Stimulated activated naive CD8-positive, alpha-beta T cell treated with anti-CD3 and anti-CD28 coated beads, Interleukin-15, Interleukin-2, amounts not matched to agents 100 U/mL and 50 U/mL, for 24 hours (primary cell): ENCODE data around the gene GIT2.
"Not testable (repeated sequence)": the region's sequence is repeated elsewhere in the genome, so short reads cannot be mapped to it uniquely, and the experiment has no call there.

ENCODE experiments used
- ATAC-seq: fragments of 150-1000 bp; cut with Tn5 transposase; one replicate; pipeline ENCODE4 v1.10.0; 2021
- DNase-seq: peaks from one replicate; pipeline ENCODE4 v3.0.0; 2021

Gene GIT2

DNA sequence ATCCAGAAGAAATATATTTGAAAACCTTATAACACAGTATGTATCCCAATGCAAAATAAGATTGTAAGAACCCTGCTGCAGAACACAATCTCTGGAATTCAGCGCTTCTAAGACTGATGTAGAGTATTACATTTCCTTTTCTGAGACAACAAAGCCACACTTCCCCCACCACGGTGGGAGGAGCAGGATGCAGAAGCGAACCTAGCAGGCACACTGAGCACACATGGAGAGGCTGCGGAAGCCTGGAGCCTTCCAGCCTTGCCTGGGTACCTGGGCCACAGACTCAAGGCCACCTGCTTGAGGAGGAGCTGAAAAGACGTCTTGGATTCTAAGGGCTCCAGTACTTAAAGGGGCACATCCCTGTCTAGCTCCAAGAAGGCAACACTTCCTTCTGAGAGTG, 49.7 kb downstream of the GIT2 start:
- ATAC-seq (no peak), DNase-seq (no peak)

DNA sequence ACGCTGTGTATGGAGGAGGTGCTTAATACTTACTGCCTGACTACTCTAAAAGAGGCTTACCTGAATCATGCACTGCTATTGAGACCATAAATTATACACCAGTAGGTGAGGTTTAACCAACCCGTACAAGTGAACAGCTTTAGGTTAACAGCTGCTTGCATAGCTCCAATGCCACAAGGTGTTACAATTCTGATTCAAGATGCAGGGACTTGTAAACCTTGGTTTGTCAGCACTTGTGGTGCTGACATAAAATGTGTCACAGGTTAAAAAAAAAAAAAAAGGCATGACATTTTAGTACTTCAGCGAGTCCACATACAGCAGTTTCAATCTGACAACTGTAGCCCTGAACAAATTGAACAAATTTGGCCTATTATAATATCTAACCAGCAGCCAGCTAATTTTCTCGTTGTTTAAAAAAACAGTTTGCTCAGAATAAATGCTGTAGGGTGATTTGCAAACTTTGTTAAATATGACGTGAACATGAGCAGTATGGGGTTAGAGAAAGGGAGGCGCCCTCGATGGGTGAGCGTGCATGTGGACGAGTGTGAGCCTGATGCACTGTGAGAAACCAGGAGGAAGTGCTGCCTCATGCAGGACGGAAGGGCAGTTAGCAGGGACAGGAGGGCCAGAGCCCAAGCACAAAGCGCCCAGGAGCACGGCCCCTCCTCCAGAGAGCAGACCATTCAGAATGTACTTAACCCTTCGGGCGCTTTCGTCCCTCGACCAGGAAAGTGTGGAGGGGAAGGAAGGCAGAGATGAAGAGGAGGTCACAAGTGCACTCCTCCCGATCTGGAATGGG, 51.4 kb downstream of the GIT2 start:
- DNase-seq (no peak), ATAC-seq (no peak)

DNA sequence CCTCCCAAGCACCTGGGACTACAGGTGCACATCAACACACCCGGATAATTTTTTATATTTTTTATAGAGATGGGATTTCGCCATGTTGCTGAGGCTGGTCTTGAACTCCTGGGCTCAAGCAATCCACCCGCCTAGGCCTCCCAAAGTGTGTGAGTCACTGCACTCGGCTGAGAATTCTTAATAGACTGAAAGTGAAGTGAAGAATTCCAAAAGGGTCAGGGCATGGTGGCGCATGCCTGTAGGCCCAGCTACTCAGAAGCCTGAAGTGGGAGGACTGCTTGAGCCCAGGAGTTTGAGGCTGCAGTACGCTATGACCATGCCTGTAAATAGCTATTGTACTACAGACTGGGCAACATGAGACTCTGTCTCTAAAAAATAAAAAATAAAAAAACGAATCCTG, 52.4 kb downstream of the GIT2 start:
- ATAC-seq (no peak), DNase-seq (no peak)

DNA sequence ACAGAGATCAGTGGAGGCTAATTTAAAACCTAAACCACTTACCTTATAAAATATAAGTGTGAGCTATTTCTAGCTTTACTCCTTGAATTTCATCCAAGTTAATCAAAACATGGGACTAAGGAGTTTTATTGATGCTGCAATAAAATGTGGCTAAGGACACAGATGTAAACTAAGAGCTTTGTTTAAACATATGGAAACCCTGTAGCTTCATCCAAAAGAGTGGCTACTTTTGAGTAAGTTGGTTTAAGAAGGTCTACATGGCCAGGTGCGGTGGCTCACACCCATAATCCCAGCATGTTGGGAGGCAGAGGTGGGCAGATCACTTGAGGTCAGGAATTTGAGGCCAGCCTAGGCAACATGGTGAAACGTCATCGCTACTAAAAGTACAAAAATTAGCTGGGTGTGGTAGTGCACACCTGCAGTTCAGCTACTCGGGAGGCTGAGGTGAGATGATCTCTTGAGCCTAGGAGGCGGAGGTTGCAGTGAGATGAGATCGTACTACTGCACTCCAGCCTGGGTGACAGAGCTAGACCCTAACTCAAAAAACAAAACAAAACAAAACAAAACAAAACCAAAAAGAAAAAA, 55.7 kb downstream of the GIT2 start:
- DNase-seq (no peak), ATAC-seq (no peak)

DNA sequence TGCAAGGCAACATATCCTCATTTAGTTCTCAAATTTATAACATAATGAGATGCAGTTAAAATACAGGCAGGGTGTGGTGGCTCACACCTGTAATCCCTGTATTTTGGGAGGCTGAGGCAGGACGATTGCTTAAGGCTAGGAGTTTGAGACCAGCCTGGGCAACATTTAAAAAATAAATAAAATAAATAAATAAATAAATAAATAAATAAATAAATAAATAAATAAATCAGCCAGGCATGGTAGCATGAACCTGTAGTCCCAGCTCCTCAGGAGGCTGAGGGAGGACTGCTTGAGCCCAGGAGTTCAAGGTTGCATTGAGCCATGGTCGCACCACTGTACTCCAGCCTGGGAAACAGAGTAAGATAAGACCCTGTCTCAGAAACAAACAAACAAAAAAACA, 56.7 kb downstream of the GIT2 start:
- ATAC-seq (no peak), DNase-seq (no peak)

DNA sequence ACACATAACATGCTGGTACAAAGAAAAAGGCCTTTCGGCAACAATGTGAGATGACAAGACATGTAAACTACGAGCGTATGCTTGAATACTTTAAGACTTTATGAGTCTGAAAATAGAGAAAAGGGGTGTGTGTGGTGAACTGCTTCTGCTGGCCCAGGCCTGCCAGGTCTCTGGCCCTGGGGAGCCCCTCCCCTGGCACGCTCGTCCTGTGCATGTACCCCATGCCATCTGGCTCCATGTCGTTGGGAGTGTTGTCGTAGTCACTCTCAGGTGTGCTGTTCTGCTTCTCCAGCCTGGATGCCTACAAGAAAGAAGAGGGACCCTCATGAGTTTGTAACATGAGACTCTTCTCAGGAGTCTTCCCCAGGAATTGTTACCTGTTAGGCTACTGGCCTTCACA, 57.2 kb downstream of the GIT2 start:
- no peak for ATAC-seq
- DNase-seq = no peak

DNA sequence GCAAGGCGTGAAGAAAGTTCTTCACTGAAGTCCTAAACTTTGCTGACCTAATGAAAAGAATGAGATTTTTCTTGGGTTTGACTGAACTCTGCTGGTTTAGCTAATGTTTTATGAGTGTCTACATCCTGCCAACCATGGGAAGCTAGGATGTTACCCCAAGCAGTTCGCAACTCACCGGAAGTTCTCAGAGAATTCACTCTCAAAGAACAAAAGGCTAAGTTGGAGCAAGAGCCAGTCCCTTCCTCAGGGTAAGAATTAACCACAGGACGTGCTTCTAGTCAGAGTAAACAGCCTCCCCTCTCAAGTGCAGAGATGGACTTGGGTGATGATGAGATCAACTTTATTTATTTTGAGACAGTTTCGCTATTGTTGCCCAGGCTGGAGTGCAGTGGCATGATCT, 58.8 kb downstream of the GIT2 start:
- DNase-seq = no peak
- no peak for ATAC-seq

DNA sequence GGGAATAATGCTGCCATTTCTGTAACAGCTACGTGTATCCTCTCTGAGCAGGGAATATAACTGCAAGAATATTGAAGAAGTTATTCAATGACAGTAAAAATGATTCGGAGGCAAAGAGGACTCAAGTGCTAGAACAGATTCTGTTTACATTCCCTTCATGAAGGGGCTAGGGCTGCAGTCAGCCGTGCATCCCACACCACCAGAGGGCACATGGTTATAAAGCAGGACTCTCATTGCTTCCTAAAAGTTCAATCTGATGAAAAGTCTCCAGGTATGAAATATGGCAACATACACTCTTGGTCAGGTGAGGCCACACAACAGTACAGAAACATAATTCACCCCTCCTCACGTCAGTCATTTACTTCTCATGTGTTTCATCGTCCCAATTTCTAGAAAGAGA, 62.1 kb downstream of the GIT2 start:
- no peak for ATAC-seq
- DNase-seq = no peak

DNA sequence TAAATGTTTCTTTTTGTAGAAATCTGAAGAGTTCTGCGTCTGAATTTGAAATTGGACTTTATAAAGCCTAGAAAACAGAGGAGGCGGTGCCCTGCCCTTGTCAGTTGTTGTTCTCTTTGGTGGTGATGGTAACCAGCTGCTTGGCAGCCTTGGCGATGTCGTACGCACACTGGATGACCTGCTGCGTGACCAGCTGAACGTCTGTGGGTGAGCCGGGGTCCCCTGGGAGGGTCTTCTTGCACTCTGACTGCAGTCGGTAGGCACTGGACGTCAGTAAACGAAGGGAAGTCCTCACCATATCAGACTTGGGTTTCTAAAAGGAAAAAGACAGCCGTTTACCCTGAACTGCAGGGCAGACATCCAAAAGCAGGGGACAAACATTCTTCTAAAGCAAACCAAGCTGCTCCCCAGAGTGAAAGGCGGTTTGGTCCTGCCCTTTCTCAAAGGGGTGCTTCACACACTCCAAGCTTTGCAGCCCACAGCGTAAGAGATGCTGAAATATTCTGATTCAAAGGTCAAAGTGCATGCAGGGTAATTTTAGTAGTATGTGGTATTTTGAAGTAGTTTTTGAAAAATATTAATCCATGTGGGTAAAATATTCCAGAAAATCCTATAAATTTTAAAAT, 63.2 kb downstream of the GIT2 start:
- ATAC-seq (no peak), DNase-seq (no peak)

DNA sequence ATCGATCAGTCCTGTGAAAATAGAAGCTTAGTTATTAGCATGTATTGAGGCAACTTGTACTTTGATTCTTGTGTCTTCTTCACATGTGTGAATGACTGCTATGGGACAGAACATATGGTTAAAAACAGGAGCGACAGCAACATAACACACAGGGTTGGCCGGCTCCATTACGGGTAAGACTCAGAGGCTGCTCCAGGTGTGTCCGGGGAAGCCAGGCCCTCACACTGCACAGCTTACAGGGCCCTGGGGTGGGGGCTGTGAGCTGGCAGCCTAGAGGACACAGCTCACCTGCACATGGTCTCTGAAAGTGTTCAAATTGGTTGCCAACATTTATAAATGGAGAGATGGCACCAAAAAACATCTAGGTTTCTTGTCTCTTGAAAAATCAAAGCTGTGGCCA, 65.0 kb downstream of the GIT2 start:
- no peak for ATAC-seq
- no peak for DNase-seq

DNA sequence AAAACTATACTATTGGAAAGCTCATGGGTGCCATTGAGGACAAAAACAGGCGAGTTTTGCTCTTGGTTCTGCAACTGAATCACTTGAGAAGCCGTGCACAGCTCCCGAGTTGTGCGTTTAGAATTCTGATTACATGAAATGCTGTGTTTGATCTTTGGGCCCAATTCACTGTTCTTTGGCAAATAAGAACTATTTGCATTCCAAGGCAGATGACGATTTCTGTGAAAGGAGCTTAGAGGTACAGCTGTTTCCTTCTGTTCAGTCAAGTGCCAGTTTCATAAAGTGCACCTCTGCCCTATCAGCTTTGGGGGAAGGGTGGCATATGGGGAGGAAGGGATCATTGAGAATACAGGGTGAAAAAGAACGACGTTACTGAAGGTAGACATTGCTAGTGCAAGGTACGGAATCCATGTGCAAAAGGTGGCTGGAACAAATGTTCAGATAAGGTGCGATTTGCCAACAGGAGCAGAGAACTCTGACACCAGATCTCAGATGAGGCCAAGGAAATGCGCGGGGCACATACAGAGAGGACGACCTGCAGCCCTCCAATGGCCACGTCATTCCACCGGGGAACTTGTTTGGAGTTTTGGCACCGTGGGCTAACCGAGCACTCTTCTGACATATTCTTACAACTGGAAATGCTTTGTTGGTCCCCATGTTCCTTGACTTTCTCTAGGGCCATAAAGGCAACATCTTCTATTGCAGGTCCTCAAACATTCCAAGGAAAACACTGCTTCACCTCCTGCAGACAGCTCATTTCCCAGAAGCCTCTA, 66.0 kb downstream of the GIT2 start:
- no peak for DNase-seq
- ATAC-seq = no peak

DNA sequence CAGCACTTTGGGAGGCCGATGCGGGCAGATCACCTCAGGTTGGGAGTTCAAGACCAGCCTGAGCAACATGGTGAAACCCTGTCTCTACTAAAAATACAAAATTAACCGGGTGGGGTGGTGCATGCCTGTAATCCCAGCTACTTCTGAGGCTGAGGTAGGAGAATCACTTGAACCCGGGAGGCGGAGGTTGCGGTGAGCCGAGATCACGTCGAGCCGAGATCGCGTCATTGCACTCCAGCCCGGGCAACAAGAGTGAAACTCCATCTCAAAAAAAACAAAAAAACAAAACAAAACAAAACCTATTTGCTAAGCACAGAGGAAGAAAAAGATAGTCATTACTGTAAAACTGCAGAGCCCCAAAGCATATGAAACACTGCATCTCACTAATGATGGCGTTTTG, 66.8 kb downstream of the GIT2 start:
- DNase-seq, ATAC-seq: not testable (repeated sequence)

DNA sequence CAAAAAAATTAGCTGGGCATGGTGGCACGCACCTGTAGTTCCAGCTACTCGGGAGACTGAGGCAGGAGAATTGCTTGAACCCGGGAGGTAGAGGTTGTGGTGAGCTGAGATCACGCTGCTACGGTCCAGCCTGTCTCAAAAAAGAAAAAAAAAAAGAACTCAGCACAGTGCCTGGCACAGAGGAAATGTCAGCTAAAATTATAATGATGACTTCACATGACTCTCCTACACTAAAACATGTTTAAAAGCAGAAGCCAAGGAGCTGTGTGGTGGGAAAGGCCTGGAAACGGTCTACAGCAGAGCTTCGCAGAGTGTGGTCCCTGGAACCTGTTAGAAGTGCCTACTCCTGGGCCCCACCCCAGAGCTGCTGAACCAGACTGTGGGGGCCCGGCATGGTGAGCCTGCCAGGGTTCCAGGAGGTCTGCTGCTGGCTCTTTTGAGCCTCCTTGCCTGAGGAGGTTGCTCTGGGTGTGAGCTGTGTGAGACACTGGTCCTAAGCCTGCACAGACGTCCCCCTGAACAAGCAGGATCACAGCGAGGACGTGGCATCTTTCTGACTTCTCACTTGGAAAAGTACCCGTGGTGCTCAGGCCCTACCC, 68.0 kb downstream of the GIT2 start:
- DNase-seq (no peak), ATAC-seq (no peak)

DNA sequence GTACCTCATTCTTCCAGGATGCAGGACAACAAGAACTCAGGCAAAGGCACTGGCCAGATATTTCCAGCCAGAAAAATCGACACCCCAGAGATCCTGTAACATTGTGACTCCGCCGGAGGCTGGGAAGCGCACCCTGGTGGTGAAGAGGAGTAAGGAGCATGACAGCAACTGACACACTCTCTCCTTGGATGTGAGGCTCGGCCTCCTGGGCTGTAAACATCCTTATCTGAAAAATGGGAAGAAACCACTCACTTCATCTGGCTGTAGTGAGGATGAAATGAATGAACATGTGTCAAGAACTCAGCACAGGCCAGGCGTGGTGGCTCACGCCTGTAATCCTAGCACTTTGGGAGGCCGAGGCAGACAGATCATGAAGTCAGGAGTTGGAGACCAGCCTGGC, 68.5 kb downstream of the GIT2 start:
- DNase-seq = peak; percentile 45
- peak; percentile 50 for ATAC-seq

DNA sequence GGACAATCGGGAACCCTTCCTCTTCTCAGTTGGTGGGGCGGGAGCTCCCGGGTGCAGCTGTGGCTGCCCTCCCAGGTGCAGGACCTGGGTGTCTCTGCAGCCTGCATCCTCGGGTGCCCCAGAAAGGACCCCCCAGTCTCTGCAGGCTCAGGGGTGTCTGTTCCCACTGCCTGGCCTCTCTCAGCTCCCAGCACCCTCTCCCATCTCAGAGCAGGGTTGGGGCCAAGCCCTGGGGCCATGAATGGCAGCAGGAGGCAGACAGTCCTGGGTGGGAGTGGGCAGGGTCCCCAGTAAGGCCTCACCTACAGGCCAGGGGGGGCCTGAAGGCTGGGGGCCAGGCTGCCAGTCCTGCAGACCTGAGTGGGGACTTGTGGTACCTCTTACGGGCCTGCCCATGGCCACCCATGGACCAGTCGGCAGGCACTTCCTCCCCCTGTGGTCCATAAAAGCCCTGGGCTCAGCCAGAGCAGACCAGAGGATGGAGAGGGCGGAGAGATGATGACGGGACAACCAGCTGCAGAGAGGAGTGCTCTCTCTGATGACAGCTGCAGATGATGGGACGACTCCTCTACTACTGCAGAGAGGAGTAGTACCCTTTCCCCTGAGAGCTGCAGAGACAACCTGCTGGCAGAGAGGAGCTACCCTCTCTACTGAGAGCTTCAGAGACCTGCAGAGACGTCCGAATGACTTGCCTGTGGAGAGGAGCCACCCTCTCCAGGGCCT, 69.5 kb downstream of the GIT2 start:
- DNase-seq = no peak
- no peak for ATAC-seq

DNA sequence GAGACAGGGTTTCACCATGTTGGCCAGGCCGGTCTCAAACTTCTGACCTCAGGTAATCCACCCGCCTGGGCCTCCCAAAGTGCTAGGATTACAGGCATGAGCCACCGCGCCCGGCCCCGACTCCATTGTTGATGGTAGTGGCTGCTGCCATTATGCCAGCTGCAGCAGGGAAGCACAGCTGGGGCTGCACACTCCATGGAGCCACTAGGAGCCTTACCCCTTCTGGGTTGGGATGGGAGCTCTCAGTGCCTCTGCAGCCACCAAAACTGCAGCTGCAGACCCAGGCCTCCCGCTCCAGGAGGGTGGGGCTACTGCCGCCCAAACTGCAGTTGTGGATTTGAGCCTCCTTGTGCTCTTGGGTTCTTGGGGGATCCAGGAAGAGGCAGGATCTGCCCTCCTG, 70.2 kb downstream of the GIT2 start:
- DNase-seq (no peak), ATAC-seq (no peak)

DNA sequence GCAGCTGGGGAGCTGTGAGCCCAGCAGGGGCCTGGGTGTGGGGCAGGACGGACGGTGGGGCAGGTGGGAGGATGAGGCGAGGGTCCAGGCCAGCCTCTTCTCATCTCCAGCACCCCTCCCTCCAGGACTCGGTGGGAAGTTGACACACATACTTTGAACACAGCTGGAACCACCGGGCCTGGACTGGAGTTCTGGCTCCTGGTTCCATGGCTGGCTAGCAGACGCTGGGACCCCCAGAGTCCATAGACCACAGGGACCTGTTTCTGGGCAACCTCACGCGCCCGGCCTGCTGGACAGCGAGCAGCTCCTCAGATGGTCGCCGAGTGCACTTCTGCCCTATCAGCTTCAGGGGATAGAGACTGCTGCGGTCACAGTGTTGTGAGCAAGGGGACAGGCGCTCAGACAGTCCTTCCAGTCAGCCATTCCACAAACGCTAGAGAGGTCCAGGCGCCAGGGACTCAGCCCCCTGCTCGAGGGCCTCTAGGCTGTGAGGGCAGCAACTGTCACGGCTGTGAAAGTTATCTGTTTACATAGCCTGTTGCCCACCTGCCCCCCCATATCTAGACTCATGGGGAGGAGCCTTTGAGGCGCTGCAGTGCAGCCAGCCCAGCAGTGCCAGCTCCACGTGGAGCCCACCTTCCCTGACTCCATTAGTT, 70.9 kb downstream of the GIT2 start:
- ATAC-seq (no peak), DNase-seq (no peak)

DNA sequence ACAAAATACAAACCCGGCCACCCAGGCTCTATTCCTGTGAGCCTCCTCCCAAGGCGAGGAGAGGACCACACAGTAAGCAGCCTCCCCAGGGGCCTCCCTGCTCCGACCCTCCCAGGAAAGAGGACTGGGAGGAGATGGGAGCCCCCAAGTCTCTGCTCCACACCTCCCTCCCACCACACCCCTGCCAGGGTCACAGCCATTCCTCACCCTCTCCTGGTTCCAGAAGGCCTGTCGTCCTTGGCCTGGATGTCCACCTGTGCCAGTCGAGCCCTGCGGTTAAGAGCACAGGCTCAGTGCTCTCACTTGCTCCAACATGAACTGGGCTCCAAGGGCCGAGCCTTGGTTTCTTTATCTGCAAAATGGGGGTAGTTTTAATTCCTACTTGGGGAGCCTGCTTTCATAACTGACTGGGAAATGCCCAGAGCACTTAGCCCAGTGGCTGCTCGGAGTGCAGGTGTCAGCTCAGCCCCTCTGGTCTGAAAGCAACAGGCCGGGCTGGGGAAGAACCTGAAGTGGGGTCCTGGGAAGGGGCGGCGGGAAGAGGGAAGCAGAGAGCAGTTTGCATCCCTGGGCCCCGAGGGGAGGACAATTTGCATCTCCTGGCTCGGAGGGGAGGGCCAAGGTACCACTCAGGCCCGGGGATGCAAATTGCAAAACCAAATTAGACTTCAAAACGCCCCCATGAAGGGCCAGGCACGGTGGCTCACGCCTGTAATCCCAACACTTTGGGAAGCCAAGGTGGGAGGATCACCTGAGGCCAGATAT, 72.5 kb downstream of the GIT2 start:
- ATAC-seq = no peak
- no peak for DNase-seq

DNA sequence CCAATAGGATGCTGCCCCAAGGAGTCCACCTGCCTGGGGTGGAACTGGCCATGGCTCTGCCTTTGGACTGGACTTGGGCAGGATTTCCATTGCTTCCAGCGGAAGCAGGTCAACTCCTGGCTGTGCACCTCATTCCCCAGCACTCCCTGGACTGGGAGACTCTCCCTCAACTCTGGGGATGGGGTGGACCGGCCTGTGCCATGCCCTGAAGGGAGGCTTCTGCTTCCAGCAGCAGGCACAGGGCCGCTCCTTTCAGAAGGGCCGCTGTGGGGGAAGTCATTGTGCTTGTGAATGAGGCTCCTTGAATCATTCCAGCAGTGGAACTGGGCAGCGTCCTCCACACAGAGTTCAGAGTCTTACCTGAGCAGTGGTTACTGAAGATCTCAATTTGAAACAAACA, 73.1 kb downstream of the GIT2 start:
- peak; percentile 22 for ATAC-seq
- no peak for DNase-seq

DNA sequence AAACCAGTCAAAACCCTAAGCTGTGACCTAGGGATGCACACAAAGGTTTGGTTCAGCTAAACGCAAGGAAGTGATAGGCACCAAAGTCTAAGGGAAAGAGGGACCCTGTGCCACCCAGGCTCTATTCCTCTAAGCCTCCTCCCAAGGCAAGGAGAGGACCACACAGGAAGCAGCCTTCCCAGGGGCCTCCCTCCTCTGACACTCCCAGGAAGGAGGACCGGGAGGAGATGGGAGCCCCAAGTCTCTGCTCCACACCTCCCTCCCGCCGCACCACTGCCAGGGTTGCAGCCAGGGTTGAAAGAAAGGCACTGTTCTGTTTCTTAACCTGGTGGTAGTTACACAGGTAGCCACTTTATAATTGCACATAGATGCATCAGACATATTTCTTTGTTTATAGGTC, 74.2 kb downstream of the GIT2 start:
- no peak for ATAC-seq
- no peak for DNase-seq
